ENCODE data around the gene HBA1.
"Not testable (repeated sequence)": the region's sequence is repeated elsewhere in the genome, so short reads cannot be mapped to it uniquely, and the experiment has no call there.

The HBA1 gene

DNA sequence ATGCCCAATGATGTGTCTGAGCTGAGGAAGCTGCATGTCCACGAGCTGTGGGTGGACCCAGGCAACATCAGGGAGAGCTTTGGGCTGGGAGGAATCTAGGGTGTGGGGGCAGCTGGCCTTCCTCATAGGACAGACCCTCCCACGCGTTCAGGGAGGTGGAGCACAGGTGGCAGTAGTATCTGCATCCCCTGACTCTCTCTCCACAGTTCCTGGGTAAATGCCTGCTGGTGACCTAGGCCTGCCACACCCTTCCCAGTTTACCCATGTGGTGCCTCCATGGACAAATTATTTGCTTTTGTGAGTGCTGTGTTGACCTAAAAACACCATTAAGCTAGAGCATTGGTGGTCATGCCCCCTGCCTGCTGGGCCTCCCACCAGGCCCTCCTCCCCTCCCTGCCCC is 7.5 kb upstream of the HBA1 start:
- Histone ChIP-seq H3K27me3 (peaks cover 57% of the 10 kb centered on the region), H3K4me1 (peaks cover 5% of the 10 kb centered on the region), H3K36me3 (no peaks in the 10 kb centered on the region), H3K9me3 (no peaks in the 10 kb centered on the region), H3K4me3 (ENCODE audit: low read depth, low read length) (no peak overlapping the region)
- no peak for DNase-seq
- TF ChIP-seq, protein P1, sequence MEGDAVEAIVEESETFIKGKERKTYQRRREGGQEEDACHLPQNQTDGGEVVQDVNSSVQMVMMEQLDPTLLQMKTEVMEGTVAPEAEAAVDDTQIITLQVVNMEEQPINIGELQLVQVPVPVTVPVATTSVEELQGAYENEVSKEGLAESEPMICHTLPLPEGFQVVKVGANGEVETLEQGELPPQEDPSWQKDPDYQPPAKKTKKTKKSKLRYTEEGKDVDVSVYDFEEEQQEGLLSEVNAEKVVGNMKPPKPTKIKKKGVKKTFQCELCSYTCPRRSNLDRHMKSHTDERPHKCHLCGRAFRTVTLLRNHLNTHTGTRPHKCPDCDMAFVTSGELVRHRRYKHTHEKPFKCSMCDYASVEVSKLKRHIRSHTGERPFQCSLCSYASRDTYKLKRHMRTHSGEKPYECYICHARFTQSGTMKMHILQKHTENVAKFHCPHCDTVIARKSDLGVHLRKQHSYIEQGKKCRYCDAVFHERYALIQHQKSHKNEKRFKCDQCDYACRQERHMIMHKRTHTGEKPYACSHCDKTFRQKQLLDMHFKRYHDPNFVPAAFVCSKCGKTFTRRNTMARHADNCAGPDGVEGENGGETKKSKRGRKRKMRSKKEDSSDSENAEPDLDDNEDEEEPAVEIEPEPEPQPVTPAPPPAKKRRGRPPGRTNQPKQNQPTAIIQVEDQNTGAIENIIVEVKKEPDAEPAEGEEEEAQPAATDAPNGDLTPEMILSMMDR (IDR thresholded peaks at IDR 0.05; ENCODE audit: low read depth, low read length), result no peak

DNA sequence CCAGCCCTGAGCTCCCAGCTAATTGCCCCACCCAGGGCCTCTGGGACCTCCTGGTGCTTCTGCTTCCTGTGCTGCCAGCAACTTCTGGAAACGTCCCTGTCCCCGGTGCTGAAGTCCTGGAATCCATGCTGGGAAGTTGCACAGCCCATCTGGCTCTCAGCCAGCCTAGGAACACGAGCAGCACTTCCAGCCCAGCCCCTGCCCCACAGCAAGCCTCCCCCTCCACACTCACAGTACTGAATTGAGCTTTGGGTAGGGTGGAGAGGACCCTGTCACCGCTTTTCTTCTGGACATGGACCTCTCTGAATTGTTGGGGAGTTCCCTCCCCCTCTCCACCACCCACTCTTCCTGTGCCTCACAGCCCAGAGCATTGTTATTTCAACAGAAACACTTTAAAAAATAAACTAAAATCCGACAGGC is 6.4 kb upstream of the HBA1 start:
- H3K9me3 ChIP-seq; H3K4me3 ChIP-seq (ENCODE audit: low read depth, low read length); DNase-seq; H3K36me3 ChIP-seq; H3K4me1 ChIP-seq: not testable (repeated sequence)
- peaks cover 62% of the 10 kb centered on the region for H3K27me3 ChIP-seq

DNA sequence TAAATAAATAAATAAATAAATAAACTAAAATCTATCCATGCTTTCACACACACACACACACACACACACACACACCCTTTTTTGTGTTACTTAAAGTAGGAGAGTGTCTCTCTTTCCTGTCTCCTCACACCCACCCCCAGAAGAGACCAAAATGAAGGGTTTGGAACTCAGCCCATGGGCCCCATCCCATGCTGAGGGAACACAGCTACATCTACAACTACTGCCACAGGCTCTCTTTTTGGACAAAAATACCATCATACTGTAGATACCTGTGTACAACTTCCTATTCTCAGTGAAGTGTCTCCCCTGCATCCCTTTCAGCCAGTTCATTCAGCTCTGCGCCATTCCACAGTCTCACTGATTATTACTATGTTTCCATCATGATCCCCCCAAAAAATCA is 5.7 kb upstream of the HBA1 start:
- TF ChIP-seq, protein P1 (IDR thresholded peaks at IDR 0.05; ENCODE audit: low read depth, low read length), result no peak
- H3K27me3 ChIP-seq, result peaks cover 62% of the 10 kb centered on the region

DNA sequence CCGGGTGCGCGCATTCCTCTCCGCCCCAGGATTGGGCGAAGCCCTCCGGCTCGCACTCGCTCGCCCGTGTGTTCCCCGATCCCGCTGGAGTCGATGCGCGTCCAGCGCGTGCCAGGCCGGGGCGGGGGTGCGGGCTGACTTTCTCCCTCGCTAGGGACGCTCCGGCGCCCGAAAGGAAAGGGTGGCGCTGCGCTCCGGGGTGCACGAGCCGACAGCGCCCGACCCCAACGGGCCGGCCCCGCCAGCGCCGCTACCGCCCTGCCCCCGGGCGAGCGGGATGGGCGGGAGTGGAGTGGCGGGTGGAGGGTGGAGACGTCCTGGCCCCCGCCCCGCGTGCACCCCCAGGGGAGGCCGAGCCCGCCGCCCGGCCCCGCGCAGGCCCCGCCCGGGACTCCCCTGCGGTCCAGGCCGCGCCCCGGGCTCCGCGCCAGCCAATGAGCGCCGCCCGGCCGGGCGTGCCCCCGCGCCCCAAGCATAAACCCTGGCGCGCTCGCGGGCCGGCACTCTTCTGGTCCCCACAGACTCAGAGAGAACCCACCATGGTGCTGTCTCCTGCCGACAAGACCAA is 4.0 kb upstream of the HBA1 start, which contains the start of gene HBA2:
TSS of gene HBA2 (plus strand) at position 503 of the 568 bp plus-strand sequence. CDS start at position 540, 37 bp downstream.
- H3K4me1 ChIP-seq; H3K4me3 ChIP-seq (ENCODE audit: low read depth, low read length); H3K36me3 ChIP-seq; DNase-seq; H3K9me3 ChIP-seq: not testable (repeated sequence)
- H3K27me3 ChIP-seq, result peaks cover 51% of the 10 kb centered on the region

More for the DNA sequence above, 5.7 kb upstream of the HBA1 start:
- H3K4me3 ChIP-seq (ENCODE audit: low read depth, low read length), result no peak overlapping the region
- H3K4me1 ChIP-seq, result no peaks in the 10 kb centered on the region
- no peak for DNase-seq
- no peaks in the 10 kb centered on the region for H3K9me3 ChIP-seq
- H3K36me3 ChIP-seq, result no peaks in the 10 kb centered on the region

DNA sequence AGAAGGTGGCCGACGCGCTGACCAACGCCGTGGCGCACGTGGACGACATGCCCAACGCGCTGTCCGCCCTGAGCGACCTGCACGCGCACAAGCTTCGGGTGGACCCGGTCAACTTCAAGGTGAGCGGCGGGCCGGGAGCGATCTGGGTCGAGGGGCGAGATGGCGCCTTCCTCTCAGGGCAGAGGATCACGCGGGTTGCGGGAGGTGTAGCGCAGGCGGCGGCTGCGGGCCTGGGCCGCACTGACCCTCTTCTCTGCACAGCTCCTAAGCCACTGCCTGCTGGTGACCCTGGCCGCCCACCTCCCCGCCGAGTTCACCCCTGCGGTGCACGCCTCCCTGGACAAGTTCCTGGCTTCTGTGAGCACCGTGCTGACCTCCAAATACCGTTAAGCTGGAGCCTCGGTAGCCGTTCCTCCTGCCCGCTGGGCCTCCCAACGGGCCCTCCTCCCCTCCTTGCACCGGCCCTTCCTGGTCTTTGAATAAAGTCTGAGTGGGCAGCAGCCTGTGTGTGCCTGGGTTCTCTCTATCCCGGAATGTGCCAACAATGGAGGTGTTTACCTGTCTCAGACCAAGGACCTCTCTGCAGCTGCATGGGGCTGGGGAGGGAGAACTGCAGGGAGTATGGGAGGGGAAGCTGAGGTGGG is 3.1 kb upstream of the HBA1 start:
- not testable (repeated sequence) for H3K4me3 ChIP-seq (ENCODE audit: low read depth, low read length); H3K9me3 ChIP-seq; DNase-seq; H3K4me1 ChIP-seq; H3K36me3 ChIP-seq
- peaks cover 51% of the 10 kb centered on the region for H3K27me3 ChIP-seq

DNA sequence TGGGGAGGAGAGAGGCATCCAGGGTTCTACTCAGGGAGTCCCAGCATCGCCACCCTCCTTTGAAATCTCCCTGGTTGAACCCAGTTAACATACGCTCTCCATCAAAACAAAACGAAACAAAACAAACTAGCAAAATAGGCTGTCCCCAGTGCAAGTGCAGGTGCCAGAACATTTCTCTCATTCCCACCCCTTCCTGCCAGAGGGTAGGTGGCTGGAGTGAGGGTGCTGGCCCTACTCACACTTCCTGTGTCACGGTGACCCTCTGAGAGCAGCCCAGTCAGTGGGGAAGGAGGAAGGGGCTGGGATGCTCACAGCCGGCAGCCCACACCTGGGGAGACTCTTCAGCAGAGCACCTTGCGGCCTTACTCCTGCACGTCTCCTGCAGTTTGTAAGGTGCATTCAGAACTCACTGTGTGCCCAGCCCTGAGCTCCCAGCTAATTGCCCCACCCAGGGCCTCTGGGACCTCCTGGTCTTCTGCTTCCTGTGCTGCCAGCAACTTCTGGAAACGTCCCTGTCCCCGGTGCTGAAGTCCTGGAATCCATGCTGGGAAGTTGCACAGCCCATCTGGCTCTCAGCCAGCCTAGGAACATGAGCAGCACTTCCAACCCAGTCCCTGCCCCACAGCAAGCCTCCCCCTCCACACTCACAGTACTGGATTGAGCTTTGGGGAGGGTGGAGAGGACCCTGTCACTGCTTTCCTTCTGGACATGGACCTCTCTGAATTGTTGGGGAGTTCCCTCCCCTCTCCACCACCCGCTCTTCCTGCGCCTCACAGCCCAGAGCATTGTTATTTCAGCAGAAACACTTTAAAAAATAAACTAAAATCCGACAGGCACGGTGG is 2.3 kb upstream of the HBA1 start:
- not testable (repeated sequence) for DNase-seq; H3K4me3 ChIP-seq (ENCODE audit: low read depth, low read length)
- H3K27me3 ChIP-seq, result peaks cover 59% of the 10 kb centered on the region

DNA sequence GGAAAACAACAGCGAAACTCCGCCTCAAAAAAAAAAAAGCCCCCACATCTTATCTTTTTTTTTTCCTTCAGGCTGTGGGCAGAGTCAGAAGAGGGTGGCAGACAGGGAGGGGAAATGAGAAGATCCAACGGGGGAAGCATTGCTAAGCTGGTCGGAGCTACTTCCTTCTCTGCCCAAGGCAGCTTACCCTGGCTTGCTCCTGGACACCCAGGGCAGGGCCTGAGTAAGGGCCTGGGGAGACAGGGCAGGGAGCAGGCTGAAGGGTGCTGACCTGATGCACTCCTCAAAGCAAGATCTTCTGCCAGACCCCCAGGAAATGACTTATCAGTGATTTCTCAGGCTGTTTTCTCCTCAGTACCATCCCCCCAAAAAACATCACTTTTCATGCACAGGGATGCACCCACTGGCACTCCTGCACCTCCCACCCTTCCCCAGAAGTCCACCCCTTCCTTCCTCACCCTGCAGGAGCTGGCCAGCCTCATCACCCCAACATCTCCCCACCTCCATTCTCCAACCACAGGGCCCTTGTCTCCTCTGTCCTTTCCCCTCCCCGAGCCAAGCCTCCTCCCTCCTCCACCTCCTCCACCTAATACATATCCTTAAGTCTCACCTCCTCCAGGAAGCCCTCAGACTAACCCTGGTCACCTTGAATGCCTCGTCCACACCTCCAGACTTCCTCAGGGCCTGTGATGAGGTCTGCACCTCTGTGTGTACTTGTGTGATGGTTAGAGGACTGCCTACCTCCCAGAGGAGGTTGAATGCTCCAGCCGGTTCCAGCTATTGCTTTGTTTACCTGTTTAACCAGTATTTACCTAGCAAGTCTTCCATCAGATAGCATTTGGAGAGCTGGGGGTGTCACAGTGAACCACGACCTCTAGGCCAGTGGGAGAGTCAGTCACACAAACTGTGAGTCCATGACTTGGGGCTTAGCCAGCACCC is 1.2 kb upstream of the HBA1 start:
- TF ChIP-seq, protein P1 (IDR thresholded peaks at IDR 0.05; ENCODE audit: low read depth, low read length), result no peak
- peaks cover 70% of the 10 kb centered on the region for H3K27me3 ChIP-seq
- no peak for DNase-seq

More for the DNA sequence above, 2.3 kb upstream of the HBA1 start:
- H3K9me3 ChIP-seq, H3K4me1 ChIP-seq, H3K36me3 ChIP-seq: not testable (repeated sequence)

DNA sequence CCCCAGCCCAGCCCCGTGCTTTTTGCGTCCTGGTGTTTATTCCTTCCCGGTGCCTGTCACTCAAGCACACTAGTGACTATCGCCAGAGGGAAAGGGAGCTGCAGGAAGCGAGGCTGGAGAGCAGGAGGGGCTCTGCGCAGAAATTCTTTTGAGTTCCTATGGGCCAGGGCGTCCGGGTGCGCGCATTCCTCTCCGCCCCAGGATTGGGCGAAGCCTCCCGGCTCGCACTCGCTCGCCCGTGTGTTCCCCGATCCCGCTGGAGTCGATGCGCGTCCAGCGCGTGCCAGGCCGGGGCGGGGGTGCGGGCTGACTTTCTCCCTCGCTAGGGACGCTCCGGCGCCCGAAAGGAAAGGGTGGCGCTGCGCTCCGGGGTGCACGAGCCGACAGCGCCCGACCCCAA is 474 bp upstream of the HBA1 start:
- H3K36me3 ChIP-seq; H3K4me1 ChIP-seq; H3K4me3 ChIP-seq (ENCODE audit: low read depth, low read length); H3K9me3 ChIP-seq; DNase-seq: not testable (repeated sequence)
- H3K27me3 ChIP-seq, result peaks cover 68% of the 10 kb centered on the region

More for the DNA sequence above, 1.2 kb upstream of the HBA1 start:
- H3K4me3 ChIP-seq (ENCODE audit: low read depth, low read length), result no peak overlapping the region
- no peaks in the 10 kb centered on the region for H3K36me3 ChIP-seq
- no peaks in the 10 kb centered on the region for H3K9me3 ChIP-seq
- H3K4me1 ChIP-seq, result no peaks in the 10 kb centered on the region; the same call in none of the 2 replicates
